SW480 (cell line): Measurements from ENCODE around the gene GPX2.
"Not testable (repeated sequence)": the region's sequence is repeated elsewhere in the genome, so short reads cannot be mapped to it uniquely, and the experiment has no call there.

Experiments used
- DNase-seq: peaks from one replicate; pipeline ENCODE4 v3.0.0-alpha.2; 2016; ENCODE audit warnings: low spot score

GPX2 gene

GRCh38 chr14:64913477-64913876, 29.1 kb downstream of the GPX2 start:
- DNase-seq, result not testable (repeated sequence)

GRCh38 chr14:64912261-64912660, 30.3 kb downstream of the GPX2 start:
- no peak for DNase-seq

- DNase-seq, result peak; percentile 53
Observed at GRCh38 chr14:64910847-64911495, 31.6 kb downstream of the GPX2 start.

GRCh38 chr14:64906022-64906421, 36.5 kb downstream of the GPX2 start:
- no peak for DNase-seq

GRCh38 chr14:64899958-64900357, 42.6 kb downstream of the GPX2 start:
- no peak for DNase-seq

- peak; percentile 72 for DNase-seq
Observed at GRCh38 chr14:64891839-64892375, 50.6 kb downstream of the GPX2 start.

- no peak for DNase-seq
Observed at GRCh38 chr14:64891173-64891838, 51.2 kb downstream of the GPX2 start.

- DNase-seq, result no peak
Observed at GRCh38 chr14:64889352-64889751, 53.2 kb downstream of the GPX2 start.
